ENCODE measurements around the gene PTPA. TPM values are rescaled to one million over a fixed set of nuclear protein-coding genes. Genes with fewer than 3 reads are reported as not detected.
A peak's percentile ranks its signal among the peaks of the same experiment; 100 is the strongest.
"Not testable (repeated sequence)": the region's sequence is repeated elsewhere in the genome, so short reads cannot be mapped to it uniquely, and the experiment has no call there.

The PTPA gene
- total RNA-seq, 1 donor from 2014 or later, result 42.2 TPM

GRCh38 chr9:129109952-129110739, 1.1 kb upstream of the PTPA start:
- no peak for DNase-seq

- no peak for DNase-seq
Measured at GRCh38 chr9:129111528-129112151, 425 bp downstream of the PTPA start.

GRCh38 chr9:129112526-129112925, 1.3 kb downstream of the PTPA start:
- DNase-seq, result not testable (repeated sequence)

- DNase-seq, result no peak
Measured at GRCh38 chr9:129113645-129114304, 2.6 kb downstream of the PTPA start.

GRCh38 chr9:129118799-129119198, 7.6 kb downstream of the PTPA start:
- DNase-seq, result no peak

- DNase-seq, result no peak
Measured at GRCh38 chr9:129121483-129121882, 10.3 kb downstream of the PTPA start.

GRCh38 chr9:129122133-129122532, 10.9 kb downstream of the PTPA start:
- DNase-seq, result no peak

GRCh38 chr9:129122976-129123375, 11.8 kb downstream of the PTPA start:
- not testable (repeated sequence) for DNase-seq

- DNase-seq, result no peak
Measured at GRCh38 chr9:129124506-129125069, 13.4 kb downstream of the PTPA start.

GRCh38 chr9:129125478-129125877, 14.3 kb downstream of the PTPA start:
- no peak for DNase-seq

GRCh38 chr9:129126749-129127618, 15.8 kb downstream of the PTPA start:
- DNase-seq, result no peak

GRCh38 chr9:129128689-129129088, 17.5 kb downstream of the PTPA start:
- no peak for DNase-seq

- not testable (repeated sequence) for DNase-seq
Measured at GRCh38 chr9:129130271-129130670, 19.1 kb downstream of the PTPA start.

GRCh38 chr9:129130791-129131190, 19.6 kb downstream of the PTPA start:
- DNase-seq, result no peak

GRCh38 chr9:129131300-129132145, 20.3 kb downstream of the PTPA start:
- peak; percentile 48 for DNase-seq

GRCh38 chr9:129133082-129133481, 21.9 kb downstream of the PTPA start:
- DNase-seq, result no peak

- DNase-seq, result no peak
Measured at GRCh38 chr9:129135476-129135875, 24.3 kb downstream of the PTPA start.

GRCh38 chr9:129136446-129137035, 25.3 kb downstream of the PTPA start:
- no peak for DNase-seq

GRCh38 chr9:129137292-129138143, 26.3 kb downstream of the PTPA start:
- DNase-seq, result no peak

GRCh38 chr9:129138144-129138462, 26.9 kb downstream of the PTPA start:
- DNase-seq, result no peak

Data from skin of body (tissue), 2 donors.